Thyroid gland (tissue), 4 donors: ENCODE results near the gene SLC25A45.

Experiments used
- POLR2A ChIP-seq, 2 donors: fragments of 450-650 bp; IDR thresholded peaks; one replicate each; pipeline ENCODE4 v1.6.1; 2017; ENCODE audit warnings: antibody characterized with exemption in 2 of 2, mild to moderate bottlenecking in 2 of 2, moderate library complexity in 1 of 2
- TF ChIP-seq, protein P1 (sequence below), 6 experiments: fragments of 200-600 bp in 3 of 6; fragments of 450-650 bp in 3 of 6; sonication (generic) in 3 of 6; IDR thresholded peaks; one replicate each; pipeline ENCODE4 v1.5.1; 2016 to 2019; ENCODE audit warnings: antibody characterized with exemption in 6 of 6, mild to moderate bottlenecking in 2 of 6, inconsistent platforms in 1 of 6, moderate library complexity in 1 of 6

DNA sequence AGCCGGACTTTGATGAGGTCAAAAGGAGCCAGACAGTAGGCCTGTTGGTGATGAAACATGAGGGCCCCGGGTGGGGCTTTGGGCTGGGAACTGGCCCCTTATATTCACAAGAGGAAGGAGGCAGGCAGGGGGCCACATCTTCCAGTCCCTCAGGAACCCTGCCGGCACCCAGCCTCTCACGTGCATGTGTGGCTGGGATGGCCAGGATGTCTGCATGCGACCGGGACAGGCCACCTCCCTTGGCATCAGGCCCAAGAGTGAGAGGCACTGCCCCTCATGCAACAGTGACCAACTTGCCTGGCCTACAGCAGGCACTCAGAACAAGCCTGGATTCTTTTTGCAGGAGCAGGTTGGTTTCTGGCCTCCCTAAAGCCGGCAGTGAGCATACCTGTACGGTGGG lies 5.4 kb downstream of the SLC25A45 start:
- TF ChIP-seq, protein P1, sequence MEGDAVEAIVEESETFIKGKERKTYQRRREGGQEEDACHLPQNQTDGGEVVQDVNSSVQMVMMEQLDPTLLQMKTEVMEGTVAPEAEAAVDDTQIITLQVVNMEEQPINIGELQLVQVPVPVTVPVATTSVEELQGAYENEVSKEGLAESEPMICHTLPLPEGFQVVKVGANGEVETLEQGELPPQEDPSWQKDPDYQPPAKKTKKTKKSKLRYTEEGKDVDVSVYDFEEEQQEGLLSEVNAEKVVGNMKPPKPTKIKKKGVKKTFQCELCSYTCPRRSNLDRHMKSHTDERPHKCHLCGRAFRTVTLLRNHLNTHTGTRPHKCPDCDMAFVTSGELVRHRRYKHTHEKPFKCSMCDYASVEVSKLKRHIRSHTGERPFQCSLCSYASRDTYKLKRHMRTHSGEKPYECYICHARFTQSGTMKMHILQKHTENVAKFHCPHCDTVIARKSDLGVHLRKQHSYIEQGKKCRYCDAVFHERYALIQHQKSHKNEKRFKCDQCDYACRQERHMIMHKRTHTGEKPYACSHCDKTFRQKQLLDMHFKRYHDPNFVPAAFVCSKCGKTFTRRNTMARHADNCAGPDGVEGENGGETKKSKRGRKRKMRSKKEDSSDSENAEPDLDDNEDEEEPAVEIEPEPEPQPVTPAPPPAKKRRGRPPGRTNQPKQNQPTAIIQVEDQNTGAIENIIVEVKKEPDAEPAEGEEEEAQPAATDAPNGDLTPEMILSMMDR (IDR thresholded peaks at IDR 0.05) = no peak
- no peak for TF ChIP-seq POLR2A (IDR thresholded peaks at IDR 0.05)
